HG03159 (cell line): Measurements from ENCODE around the gene HOXA13.

Experiments used
- ATAC-seq: cut with Tn5 transposase; IDR thresholded peaks from one replicate; pipeline ENCODE4 v1.9.1; 2021; ENCODE audit warnings: mild to moderate bottlenecking, moderate library complexity; ENCODE audit not compliant: unreplicated experiment

HOXA13 gene

DNA sequence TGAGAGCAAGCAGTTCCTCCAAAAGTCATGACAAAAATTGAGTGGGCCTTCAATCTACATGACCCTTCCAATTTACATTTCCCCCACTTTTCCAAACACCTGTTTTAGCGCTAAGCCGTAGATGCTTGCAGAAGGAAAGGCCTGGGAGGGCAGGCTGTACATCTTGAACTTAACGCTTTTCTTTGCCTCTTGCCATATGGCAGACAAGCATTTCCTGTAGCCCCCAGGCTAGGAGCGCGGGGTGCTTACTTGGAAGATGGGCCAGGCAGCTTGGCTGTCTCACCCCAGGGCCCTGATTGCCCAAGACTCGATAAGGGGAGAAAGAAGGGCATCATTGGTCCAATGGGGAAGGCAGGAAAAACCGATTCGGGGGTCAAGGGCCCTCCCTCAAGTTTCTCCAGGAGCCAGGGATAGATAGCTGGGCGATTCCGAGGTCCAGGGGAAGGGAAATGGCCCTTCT, 27.5 kb downstream of the HOXA13 start:
- ATAC-seq: no peak

GRCh38 chr7:27171637-27172314, 28.1 kb downstream of the HOXA13 start:
- ATAC-seq: no peak

DNA sequence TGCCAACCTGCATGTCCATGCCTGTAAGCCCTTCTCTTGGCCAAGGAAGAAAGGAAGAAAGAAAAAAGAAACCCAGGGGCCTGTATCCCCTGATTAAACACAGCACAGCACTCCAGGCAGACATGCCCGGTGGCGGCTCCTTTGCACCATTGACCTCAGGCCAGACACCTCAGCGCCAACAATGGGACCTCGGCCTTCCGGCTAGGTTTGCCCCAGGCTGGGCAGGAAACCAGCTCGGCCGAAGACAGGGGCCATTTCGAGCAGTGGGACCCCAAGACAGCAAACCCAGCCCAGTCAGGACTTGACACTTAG, 28.6 kb downstream of the HOXA13 start:
- ATAC-seq: no peak

GRCh38 chr7:27170426-27171324, 29.2 kb downstream of the HOXA13 start:
- no peak for ATAC-seq

- ATAC-seq: no peak
These were observed 30.0 kb downstream of the HOXA13 start for GRCh38 chr7:27169658-27170425.

DNA sequence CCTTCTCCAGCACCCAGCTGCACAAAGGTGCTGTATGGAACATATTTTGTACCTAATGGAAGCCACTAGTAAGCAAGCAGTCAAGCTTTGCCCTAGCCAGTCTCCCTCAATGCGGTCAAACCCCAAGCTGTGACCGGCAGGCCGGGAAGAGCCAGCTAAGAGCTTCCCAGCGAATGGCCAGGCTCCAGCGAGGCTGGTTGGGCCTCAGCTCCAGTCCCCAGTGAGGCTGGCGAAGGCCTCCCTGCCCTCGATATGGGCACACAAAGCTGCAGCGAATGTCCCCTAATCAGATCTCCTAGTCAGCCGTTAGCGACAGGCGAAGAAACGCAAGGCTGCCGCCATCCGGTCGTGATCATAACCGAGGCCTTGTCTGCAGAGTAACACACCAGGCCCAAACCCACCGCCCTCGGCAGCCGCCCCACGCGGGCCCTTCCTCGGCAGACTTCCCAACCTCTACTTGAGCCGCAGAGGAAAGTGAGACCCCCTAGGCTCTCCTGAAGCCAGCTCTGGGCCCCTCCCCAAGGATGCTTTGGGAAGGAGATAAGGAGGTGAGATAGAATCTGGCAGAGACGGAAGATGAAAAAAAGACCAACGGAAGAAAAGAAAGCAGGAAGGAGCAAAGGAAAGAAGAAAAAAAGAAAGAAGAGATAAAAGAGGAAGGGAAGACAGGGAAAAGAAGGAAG, 31.5 kb downstream of the HOXA13 start:
- ATAC-seq: no peak

DNA sequence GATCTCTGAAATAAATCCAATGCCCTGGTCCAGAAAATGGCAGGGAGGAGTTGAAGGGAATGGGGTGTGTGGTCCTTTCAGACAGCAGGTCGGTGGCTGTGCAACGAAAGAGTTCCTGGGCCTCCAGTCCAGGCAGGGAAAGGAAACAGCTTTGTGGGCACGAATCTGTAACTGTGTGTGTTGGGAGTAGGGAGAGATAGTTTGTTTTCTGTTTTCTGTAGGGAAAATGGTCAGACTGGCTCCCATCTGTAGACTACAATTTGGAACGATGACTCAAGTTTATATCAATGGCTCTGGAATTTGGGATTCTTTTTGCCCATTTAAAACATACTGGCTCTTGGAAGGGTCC, 32.0 kb downstream of the HOXA13 start:
- ATAC-seq: no peak

GRCh38 chr7:27166531-27167505, 33.1 kb downstream of the HOXA13 start:
- ATAC-seq: no peak

DNA sequence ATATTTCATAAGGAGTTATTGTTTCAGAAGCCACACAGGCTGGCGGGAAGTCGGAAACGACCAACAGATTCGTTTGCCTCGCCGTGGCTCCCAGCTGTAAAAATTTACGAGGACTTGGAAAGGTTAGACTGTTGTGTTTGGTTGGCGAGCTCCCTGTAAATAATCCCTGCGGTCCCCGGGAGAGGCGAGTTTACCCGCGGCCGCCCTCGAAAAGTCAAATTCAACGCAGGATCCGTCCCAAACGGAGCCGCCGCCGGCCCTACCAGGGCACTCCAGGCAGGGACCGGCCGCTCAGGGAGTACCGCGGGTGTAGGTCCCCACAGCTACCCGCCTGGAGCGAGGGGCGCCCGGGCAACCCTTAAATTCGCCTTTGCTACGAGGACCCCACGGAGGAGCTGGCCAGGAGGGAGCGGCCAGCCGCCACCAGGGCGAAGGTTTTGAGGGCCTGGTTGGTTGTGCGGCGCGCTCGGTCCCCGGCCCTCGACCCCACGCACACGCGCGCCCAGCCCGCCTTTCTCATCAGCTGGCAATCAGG, 33.8 kb downstream of the HOXA13 start:
- no peak for ATAC-seq

DNA sequence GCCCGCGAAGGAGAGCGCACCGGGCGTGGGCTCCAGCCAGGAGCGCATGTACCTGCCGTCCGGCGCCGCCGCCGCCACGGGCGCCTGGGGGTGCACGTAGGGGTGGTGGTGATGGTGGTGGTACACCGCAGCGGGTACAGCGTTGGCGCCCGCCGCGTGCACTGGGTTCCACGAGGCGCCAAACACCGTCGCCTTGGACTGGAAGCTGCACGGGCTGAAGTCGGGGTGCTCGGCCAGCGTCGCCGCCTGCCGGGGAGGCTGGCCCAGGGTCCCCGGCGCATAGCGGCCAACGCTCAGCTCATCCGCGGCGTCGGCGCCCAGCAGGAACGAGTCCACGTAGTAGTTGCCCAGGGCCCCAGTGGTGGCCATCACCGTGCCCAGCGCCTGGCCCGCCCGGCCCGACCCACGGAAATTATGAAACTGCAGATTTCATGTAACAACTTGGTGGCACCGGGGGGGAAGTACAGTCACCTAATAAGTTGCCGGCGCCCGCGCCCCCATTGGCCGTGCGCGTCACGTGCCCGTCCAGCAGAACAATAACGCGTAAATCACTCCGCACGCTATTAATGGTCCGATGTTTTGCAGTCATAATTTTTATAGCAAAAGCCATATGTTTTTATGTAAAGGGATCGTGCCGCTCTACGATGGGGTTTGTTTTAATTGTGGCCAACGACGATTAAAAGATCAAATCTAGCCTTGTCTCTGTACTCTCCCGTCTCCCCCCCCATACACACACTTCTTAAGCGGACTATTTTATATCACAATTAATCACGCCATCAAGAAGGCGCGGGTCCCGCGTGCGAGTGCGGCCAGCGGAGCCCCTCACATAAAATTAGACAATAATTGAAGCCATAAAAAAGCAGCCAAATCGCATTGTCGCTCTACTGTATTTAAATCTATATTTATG, 34.5 kb downstream of the HOXA13 start, which contains the start of gene HOXA9:
Gene HOXA9 (minus strand): TSS at position 449 of the 907 bp plus-strand sequence. CDS start 80 bp downstream, at position 369.
- no peak for ATAC-seq

GRCh38 chr7:27164367-27165088, 35.4 kb downstream of the HOXA13 start:
- ATAC-seq: no peak

GRCh38 chr7:27164045-27164366, 35.9 kb downstream of the HOXA13 start:
- no peak for ATAC-seq

DNA sequence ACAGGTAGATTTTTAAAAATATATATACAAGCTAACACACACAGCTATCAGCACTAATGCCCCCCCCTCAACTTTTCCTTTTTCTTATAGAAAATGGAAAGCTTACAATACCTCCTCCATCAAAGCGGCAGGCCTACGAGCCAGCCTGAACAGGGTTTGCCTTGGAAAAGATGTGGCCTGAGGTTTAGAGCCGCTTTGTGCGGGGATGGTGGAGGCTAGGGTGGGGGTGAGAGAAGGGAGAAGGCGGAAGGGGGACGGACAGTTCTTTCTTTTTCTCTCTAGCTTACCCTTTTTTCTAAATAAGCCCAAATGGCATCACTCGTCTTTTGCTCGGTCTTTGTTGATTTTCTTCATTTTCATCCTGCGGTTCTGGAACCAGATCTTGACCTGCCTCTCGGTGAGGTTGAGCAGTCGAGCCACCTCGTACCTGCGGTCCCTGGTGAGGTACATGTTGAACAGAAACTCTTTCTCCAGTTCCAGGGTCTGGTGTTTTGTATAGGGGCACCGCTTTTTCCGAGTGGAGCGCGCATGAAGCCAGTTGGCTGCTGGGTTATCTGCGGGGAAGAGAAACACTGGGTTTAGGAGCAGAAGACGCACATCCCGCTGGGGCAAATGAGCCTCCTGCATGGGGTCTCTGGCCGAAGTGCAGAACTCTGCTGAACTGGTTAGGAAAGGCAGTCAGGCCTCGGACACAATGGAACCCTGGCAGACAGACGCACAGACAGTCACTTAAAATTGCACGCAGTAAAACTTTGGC, 36.4 kb downstream of the HOXA13 start:
- no peak for ATAC-seq

DNA sequence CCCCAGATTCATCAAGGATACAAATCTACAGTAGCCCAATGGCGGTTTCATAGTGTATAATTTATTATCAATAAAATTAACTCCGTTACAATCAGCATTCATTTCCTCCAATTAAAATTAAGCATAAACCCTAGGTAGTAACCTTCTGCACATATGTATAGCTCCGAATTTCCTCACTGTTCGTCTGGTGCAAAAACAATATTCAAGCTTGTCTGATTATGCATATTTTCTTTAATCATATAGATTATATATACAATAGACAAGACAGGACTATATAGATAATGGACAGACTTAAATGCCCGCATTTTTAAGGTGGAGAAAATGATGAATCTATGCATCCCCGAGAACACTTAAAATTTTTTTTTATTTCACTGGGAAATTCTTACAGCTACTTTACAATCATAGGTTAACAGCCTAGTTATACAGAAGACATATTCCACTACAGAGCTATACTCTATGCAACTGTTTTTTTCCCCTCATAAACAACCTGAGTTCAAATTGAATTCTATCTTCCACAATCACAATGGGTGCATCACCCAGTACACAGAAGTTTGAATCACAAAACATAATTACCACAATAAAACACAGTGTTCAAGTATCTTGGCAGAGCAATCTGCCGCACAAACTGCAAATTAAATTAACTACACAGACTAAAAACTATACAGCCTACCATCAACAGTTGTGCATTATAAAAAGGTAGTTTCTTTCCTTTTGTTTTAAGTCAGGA, 37.2 kb downstream of the HOXA13 start:
- no peak for ATAC-seq

GRCh38 chr7:27161721-27162560, 38.0 kb downstream of the HOXA13 start:
- no peak for ATAC-seq
